ENCODE measurements around the gene CEP63. TPM values are rescaled to one million over a fixed set of nuclear protein-coding genes. Genes with fewer than 3 reads are reported as not detected.

Gene CEP63
- polyA plus RNA-seq (2012; ENCODE audit: insufficient read depth, insufficient read length, low read depth), result 29.2 TPM

- Histone ChIP-seq H3K36me3 (peaks cover 7% of the 10 kb centered on the region), H3K4me1 (no peaks in the 10 kb centered on the region; the same call in 1 of the 2 replicates), H3K9me3 (no peaks in the 10 kb centered on the region), H3K4me3 (ENCODE audit: low read depth, low read length) (peak within 1 kb of the TSS; percentile 97), H3K27me3 (no peaks in the 10 kb centered on the region)
- peak; percentile 95 for DNase-seq
- no peak for TF ChIP-seq CTCF (IDR thresholded peaks at IDR 0.05; ENCODE audit: low read depth, low read length)
These were observed at the start of gene CEP63, which contains the start of gene ANAPC13 for GRCh38 chr3:134485718-134486576. CEP63 (plus strand) TSS chr3:134486057; CDS start chr3:134495321, 9,264 bp downstream. ANAPC13 (minus strand) TSS chr3:134485985; CDS start chr3:134482904, 3,081 bp downstream.

- Histone ChIP-seq H3K27me3 (peaks cover 41% of the 10 kb centered on the region), H3K9me3 (no peaks in the 10 kb centered on the region; the same call in 1 of the 2 replicates), H3K4me3 (ENCODE audit: low read depth, low read length) (no peak overlapping the region), H3K4me1 (no peaks in the 10 kb centered on the region), H3K36me3 (no peaks in the 10 kb centered on the region)
- DNase-seq, result no peak
- TF ChIP-seq CTCF (IDR thresholded peaks at IDR 0.05; ENCODE audit: low read depth, low read length), result no peak
These were observed 48.6 kb upstream of the CEP63 start for GRCh38 chr3:134437211-134437752.

- H3K27me3 ChIP-seq, result peaks cover 41% of the 10 kb centered on the region
- no peak for TF ChIP-seq CTCF (IDR thresholded peaks at IDR 0.05; ENCODE audit: low read depth, low read length)
- no peak for DNase-seq
- H3K4me3 ChIP-seq (ENCODE audit: low read depth, low read length), result no peak overlapping the region
- no peaks in the 10 kb centered on the region for H3K4me1 ChIP-seq
- no peaks in the 10 kb centered on the region; the same call in 1 of the 2 replicates for H3K9me3 ChIP-seq
- no peaks in the 10 kb centered on the region for H3K36me3 ChIP-seq
These were observed 44.5 kb upstream of the CEP63 start for GRCh38 chr3:134441321-134441720.

- no peaks in the 10 kb centered on the region for H3K36me3 ChIP-seq
- no peak for DNase-seq
- H3K4me1 ChIP-seq, result no peaks in the 10 kb centered on the region
- H3K9me3 ChIP-seq, result no peaks in the 10 kb centered on the region; the same call in 1 of the 2 replicates
- peaks cover 41% of the 10 kb centered on the region for H3K27me3 ChIP-seq
- no peak overlapping the region for H3K4me3 ChIP-seq (ENCODE audit: low read depth, low read length)
- no peak for TF ChIP-seq CTCF (IDR thresholded peaks at IDR 0.05; ENCODE audit: low read depth, low read length)
These were observed 44.0 kb upstream of the CEP63 start for GRCh38 chr3:134441821-134442220.

- no peaks in the 10 kb centered on the region for H3K4me1 ChIP-seq
- no peaks in the 10 kb centered on the region; the same call in 1 of the 2 replicates for H3K9me3 ChIP-seq
- H3K36me3 ChIP-seq, result no peaks in the 10 kb centered on the region
- no peak for DNase-seq
- TF ChIP-seq CTCF (IDR thresholded peaks at IDR 0.05; ENCODE audit: low read depth, low read length), result no peak
- H3K4me3 ChIP-seq (ENCODE audit: low read depth, low read length), result no peak overlapping the region
- peaks cover 15% of the 10 kb centered on the region for H3K27me3 ChIP-seq
These were observed 40.8 kb upstream of the CEP63 start for GRCh38 chr3:134445095-134445494.
